NCI-H1105 treated with DMSO at 0.1 percent for 48 hours (cell line): ENCODE results near the gene KRTAP10-2.
"Not testable (repeated sequence)": the region's sequence is repeated elsewhere in the genome, so short reads cannot be mapped to it uniquely, and the experiment has no call there.

Source experiments
- DNase-seq: peaks from one replicate; lab custom pipeline; 2025; lab: John Stamatoyannopoulos, UW

The KRTAP10-2 gene

GRCh38 chr21:44551340-44551961 is at the start of gene KRTAP10-2:
Gene KRTAP10-2, minus strand, starts transcription at chr21:44551505. Its CDS starts 47 bp downstream, at chr21:44551458.
- DNase-seq, result no peak

- DNase-seq, result not testable (repeated sequence)
These were observed 49.8 kb upstream of the KRTAP10-2 start for GRCh38 chr21:44601091-44601490.

GRCh38 chr21:44600118-44600978 is 49.0 kb upstream of the KRTAP10-2 start, which contains the start of gene KRTAP10-7:
Gene KRTAP10-7, plus strand, starts transcription at chr21:44600597. Its CDS starts 25 bp downstream, at chr21:44600622.
- not testable (repeated sequence) for DNase-seq

- no peak for DNase-seq
These were observed 48.1 kb upstream of the KRTAP10-2 start for GRCh38 chr21:44599264-44600029.

- DNase-seq, result no peak
These were observed 46.8 kb upstream of the KRTAP10-2 start for GRCh38 chr21:44598061-44598460.

GRCh38 chr21:44596068-44596725 is 44.9 kb upstream of the KRTAP10-2 start:
- no peak for DNase-seq

- DNase-seq, result no peak
These were observed 44.2 kb upstream of the KRTAP10-2 start for GRCh38 chr21:44595524-44595923.

GRCh38 chr21:44594406-44594916 is 43.2 kb upstream of the KRTAP10-2 start:
- no peak for DNase-seq

GRCh38 chr21:44593598-44594405 is 42.5 kb upstream of the KRTAP10-2 start:
- DNase-seq, result no peak

GRCh38 chr21:44592446-44593311 is 41.4 kb upstream of the KRTAP10-2 start, which contains the start of gene KRTAP10-6:
Gene KRTAP10-6, minus strand, starts transcription at chr21:44592505. Its CDS starts 21 bp downstream, at chr21:44592484.
- no peak for DNase-seq

GRCh38 chr21:44591801-44592130 is 40.5 kb upstream of the KRTAP10-2 start:
- not testable (repeated sequence) for DNase-seq

GRCh38 chr21:44590897-44591800 is 39.8 kb upstream of the KRTAP10-2 start:
- not testable (repeated sequence) for DNase-seq

GRCh38 chr21:44590311-44590721 is 39.0 kb upstream of the KRTAP10-2 start:
- no peak for DNase-seq

GRCh38 chr21:44589586-44590305 is 38.4 kb upstream of the KRTAP10-2 start:
- DNase-seq, result no peak

GRCh38 chr21:44589094-44589493 is 37.8 kb upstream of the KRTAP10-2 start:
- DNase-seq, result no peak

GRCh38 chr21:44585892-44586291 is 34.6 kb upstream of the KRTAP10-2 start:
- DNase-seq, result no peak

- DNase-seq, result no peak
These were observed 32.5 kb upstream of the KRTAP10-2 start for GRCh38 chr21:44583800-44584147.
